HPDE6-E6E7 (cell line): ENCODE results near the gene UBASH3A.

Source experiments
- DNase-seq: peaks from one replicate; pipeline ENCODE4 v3.0.0; 2011; ENCODE audit warnings: missing footprints; ENCODE audit errors: extremely low spot score

Gene UBASH3A

DNA sequence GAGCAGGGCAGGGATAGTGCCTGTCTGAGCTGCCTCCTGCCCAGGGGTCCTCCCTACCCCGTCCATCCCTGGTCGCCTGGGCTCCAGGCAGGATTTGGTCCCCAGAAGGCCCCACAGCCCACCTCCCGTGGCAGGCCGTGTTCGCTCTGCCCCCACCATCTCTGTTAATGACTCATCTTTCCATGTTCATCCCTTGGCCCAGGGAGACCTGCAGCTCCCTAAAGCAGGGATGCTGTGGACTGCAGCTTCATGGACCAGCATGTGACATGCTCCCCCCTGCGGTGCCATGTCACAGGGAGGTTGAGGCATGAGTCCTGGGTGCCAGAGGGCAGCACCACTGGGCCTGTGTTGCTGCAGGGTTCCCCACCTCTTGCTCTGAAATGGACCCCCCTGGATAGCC lies 26.8 kb downstream of the UBASH3A start:
- DNase-seq, result no peak

DNA sequence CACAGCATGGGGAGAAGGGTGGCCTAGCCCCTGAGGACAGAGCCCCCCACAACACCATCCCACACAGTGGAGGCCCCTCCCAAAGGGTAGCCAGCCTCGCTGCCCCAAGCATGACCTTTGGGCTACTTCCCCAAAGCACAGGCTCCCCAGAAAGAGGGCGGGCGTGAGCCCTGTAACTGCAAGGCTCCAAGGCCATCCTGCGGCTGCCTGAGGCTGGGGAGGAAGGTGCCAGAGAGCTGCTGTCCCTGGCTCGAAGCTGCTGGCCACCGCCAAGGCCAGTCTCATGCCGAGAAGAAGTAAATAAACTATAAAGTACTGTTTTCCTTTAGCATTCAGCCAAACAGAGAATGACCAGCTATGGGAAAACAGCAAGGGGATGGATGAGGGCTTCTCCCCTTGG lies 27.5 kb downstream of the UBASH3A start:
- no peak for DNase-seq

DNA sequence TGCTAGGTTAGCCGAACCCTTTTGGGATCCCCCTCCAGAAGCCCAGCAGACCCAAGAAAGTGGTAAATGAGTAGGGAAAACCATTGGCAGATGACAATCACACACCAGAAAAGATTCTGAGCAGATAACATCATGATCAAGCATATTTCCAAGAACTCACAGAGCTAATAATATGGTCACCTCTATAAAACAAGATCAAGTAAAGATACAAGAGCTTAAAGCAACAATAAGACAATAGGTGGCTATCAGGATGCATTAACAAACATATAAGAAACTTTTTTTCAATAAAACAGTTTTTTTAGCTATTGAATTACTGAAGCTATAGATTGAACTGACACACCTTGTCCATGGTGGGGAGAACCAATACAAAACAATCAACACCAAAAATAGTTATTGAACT lies 29.0 kb downstream of the UBASH3A start:
- DNase-seq, result no peak

GRCh38 chr21:42433946-42434551 lies 30.3 kb downstream of the UBASH3A start:
- peak; percentile 47 for DNase-seq

GRCh38 chr21:42434884-42435283 lies 31.2 kb downstream of the UBASH3A start:
- no peak for DNase-seq

- no peak for DNase-seq
Observed at GRCh38 chr21:42435401-42435800, 31.7 kb downstream of the UBASH3A start.

DNA sequence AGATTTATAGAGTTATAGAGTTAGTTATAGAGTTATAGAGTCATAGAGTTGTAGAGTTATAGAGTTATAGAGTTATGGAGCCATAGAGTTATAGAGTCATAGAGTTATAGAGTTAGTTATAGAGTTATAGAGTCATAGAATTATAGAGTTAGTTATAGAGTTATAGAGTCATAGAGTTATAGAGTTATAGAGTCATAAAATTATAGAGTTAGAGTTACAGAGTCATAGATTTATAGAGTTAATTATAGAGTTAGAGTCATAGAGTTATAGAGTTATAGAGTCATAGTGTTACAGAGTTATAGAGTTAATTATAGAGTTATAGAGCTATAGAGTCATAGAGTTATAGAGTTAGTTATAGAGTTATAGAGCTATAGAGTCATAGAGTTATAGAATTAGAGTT lies 32.1 kb downstream of the UBASH3A start:
- DNase-seq, result no peak

DNA sequence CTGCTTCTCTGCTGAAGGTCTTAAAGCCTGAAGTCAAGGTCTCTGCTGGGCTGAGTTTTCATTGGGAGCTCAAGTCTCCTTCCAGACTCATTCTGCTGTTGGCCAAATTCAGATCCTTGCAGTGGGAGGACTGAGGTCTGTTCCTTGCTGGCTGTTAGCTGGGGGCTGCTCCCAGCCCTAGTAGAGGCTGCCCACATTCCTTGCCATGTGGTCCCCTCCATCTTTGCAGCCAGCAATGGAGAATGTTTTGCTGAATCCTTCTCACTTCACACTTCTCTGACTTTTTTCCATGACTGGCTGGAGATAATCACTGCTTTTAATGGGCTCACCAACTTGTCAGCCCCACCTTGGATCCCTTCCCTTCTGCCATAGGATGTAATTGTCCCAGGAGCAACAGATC lies 33.2 kb downstream of the UBASH3A start:
- DNase-seq, result no peak

DNA sequence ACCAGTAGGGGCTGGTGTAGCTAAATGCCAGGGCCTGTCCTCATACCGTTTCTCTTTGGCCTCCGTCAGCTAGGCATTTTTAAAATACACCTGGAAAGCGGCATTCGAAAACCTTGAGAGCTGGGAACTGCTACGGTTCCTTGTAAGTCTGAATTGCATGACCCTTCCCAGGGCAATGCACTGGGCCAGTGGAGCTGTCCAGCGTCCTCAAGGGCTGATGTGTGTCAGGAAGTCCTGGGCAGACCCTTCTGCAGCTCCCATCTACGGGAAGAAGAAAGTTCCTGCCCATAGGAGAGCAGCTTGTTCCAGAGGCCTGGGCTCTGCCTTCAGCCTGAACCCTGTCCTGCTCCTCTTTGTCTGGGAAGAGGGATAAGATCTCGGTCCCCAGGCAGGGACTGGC lies 34.1 kb downstream of the UBASH3A start:
- DNase-seq, result no peak

DNA sequence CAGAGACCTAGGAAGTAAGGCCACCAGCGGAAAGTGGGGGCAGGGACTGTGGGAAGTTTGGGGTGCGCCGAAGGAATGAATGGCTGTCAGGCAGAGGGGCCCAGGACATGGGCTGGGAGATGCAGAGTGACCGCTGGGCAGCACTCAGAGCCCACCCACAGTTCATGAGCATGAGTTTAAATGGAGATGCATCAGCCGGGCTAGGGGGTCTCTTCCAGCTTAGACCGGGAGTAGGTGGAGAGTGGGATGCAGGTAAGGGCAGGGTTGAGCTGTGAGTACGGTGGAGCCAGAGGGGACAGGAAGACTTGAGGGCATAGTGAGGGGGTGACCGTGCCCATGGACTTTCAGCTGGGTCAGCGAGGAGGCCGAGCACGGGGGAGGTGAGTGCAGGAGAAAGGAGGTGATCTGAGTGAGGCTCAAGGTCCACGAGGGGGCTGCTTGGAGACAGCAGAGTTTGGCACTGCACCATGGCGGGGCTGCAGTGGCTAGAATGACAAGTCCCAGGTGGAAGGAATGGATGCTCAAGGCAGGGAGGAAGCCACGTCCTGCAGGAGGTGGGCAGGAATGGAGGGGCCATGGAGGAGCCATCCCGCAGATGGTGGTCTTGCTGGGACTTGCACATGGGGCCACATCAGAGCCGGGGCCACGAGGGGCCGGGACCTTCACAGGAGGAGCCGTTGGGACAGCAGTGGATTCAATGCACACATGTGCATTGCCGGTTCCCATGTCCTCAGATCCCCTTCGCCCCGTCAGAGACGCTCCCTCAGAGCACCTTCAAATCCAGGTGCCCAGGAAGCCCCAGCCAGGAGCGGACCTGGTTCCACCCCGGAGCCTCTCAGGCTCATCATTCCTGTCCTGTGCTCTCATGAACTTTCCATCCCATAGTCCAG lies 34.9 kb downstream of the UBASH3A start:
- DNase-seq, result no peak

DNA sequence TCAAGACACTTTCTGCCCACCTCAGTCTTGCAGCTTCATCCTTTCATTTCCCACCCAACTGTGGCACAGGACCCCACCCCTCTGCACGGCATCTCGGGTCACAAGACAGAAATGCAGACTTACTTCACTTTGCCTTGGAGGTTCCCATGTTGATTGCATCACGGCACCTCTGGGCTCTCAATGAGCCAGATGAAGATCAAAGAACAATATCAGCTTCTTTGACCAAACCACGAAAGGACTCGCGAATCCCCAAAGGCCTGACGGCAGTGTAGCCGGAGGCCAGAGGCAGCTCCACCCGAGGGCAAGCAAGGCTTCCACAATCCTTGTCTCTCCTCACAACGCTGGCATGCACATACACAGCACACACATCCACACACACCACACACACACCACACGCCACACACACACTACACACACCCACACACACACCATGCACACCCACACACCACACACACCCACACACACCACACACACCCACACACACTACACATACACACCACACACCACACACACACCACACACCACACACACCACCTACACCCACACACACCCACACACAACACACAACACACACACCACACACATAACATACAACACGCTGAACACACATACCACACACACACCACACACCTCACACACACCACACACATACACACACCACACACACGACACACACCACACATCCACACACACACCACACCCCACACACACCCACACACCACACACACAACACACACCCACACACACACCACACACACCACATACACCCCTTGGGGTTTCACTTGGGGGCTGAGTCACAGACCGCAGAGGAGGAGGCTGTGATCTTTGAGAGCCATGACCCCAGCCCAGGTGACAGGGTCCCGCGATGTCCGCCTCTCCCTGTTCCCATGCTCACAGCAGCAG lies 35.8 kb downstream of the UBASH3A start:
- no peak for DNase-seq

DNA sequence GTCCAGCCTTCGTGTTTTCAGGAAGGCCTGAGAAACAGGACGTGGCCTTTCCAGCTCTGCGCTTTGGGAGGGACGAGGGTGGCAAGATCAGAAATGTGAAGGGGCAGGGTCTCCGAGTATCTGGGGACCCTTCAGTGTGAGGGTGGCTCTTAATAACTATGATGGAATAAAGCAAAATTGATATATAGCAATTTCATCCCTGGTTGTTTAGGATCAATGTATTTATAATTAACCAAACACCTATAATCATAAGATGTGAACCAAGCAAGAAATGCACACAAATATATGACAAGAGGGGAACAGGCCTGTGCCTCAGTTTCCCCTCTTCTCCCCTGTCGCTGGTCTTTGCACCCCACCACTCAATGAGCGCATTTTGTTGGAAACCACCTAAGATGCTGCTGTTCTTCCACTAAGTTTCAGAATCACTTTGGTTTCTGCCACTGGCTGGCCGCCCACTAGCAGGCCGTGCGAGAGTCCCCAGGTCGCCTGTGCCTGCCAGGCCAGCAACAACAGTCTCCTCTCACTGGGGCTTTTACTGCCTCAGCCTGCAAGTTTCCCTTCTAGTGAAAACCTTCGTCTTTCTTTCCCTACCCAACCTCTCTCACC lies 36.6 kb downstream of the UBASH3A start:
- DNase-seq, result no peak

DNA sequence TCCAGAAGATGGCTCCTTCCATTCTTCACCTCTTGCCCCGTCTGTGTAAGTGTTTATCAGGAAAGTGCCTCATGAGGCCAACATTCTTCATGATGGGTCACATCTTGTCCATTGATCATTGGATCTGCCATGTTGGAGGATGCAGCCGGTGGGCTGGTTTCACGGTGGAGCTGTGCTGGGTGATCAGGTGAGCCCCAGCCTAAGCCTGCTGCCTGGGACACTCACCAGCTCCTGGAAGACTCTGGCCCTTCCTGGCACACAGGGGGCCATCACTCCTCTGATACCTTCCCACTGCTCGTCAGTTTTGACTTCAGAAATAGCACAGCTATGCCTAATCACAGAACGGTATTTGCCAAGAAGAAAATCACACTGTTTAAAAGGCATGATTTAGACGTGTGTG lies 38.3 kb downstream of the UBASH3A start:
- DNase-seq, result no peak

GRCh38 chr21:42443181-42443785 lies 39.6 kb downstream of the UBASH3A start:
- no peak for DNase-seq

- DNase-seq, result no peak
Observed at GRCh38 chr21:42443876-42444744, 40.4 kb downstream of the UBASH3A start.

- DNase-seq, result no peak
Observed at GRCh38 chr21:42444745-42445059, 41.0 kb downstream of the UBASH3A start.

DNA sequence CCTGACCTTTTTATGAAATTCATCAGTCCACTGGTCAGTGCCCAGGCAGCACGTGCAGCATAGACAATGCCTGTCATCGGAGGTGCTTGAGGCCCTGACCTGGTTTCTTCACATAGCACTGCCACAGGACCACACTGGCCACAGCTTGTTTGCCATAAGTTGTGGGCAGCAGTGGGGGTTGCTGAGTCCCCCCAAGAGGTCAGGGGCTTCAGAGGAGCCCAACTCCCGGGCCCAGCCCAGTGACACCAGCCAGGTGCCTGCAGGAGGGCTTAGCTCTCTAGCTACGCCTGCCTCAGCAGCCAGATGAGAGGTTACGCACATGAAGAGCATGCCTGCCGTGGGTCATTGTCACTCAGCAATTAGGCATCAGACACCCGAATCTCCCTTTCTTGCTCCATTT lies 41.6 kb downstream of the UBASH3A start:
- no peak for DNase-seq

GRCh38 chr21:42446531-42446930 lies 42.8 kb downstream of the UBASH3A start:
- DNase-seq, result no peak

GRCh38 chr21:42447182-42447581 lies 43.5 kb downstream of the UBASH3A start:
- DNase-seq, result no peak

DNA sequence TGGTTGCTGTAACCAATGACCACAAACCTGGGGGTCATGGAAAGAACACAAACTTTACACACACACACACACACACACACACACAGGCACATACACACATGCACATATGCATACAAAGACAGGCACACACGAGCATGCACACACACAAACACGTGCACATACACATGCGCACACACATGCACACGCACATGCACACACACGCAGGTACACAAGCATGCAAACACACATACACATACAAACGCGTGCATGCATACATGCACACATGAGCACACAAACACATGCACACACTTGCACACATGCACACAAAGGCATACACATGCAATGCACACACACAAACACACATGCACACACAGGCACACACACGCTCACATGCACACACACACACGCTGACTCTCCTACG lies 44.0 kb downstream of the UBASH3A start:
- no peak for DNase-seq

DNA sequence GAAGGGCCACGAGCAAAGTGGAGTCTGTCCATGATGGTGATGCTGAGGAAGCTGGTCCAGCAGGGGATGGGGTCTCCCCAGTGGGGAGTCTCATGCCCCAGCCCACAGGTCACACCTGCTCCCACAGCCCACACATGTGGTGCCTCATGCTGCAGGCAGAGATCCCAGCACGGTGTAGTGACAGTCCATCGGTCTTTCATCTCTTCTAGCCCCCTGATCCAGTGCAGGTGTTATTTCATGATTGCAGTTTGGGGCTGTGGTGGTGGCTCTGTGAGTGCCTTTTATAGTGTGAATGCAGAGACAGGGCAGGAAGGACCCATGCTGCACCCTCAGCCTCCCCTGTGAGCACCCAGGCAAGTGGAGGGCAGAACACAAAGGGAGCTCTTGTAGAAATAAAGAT lies 45.0 kb downstream of the UBASH3A start:
- no peak for DNase-seq
